Gastroesophageal sphincter (tissue), 3 donors: ENCODE data around the gene RXYLT1.

Experiments used
- POLR2A ChIP-seq, 2 donors: fragments of 450-650 bp; IDR thresholded peaks; one replicate each; pipeline ENCODE4 v1.6.1; 2017; ENCODE audit warnings: antibody characterized with exemption in 2 of 2, mild to moderate bottlenecking in 2 of 2, moderate library complexity in 1 of 2
- POLR2AphosphoS5 ChIP-seq: sonication (generic); formaldehyde crosslinking; IDR thresholded peaks from one replicate; pipeline ENCODE4 v1.6.1; 2017; ENCODE audit warnings: antibody characterized with exemption
- TF ChIP-seq, protein P1 (sequence below), 4 experiments: fragments of 200-600 bp in 2 of 4; fragments of 450-650 bp in 2 of 4; sonication (generic) in 1 of 4; IDR thresholded peaks; one replicate each; pipeline ENCODE4 v1.5.1; 2017 to 2019; ENCODE audit warnings: antibody characterized with exemption in 4 of 4, mild to moderate bottlenecking in 2 of 4, moderate library complexity in 2 of 4

DNA sequence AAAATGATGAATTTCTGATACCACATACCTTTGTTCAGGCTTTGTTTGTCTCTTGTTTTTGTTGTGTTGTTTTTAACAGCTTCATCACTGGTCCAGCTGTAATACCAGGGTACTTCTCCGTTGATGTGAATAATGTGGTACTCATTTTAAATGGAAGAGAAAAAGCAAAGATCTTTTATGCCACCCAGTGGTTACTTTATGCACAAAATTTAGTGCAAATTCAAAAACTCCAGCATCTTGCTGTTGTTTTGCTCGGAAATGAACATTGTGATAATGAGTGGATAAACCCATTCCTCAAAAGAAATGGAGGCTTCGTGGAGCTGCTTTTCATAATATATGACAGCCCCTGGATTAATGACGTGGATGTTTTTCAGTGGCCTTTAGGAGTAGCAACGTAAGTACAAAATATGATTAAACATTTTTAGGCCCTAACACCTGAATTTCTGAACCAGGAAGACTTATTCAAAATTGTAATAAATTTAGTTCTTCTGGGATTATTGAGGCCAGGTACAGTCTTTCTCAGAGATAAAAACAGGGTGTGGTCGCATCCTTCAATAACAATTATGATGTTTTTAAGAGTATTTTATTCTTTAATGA is 22.4 kb downstream of the RXYLT1 start:
- TF ChIP-seq, protein P1, sequence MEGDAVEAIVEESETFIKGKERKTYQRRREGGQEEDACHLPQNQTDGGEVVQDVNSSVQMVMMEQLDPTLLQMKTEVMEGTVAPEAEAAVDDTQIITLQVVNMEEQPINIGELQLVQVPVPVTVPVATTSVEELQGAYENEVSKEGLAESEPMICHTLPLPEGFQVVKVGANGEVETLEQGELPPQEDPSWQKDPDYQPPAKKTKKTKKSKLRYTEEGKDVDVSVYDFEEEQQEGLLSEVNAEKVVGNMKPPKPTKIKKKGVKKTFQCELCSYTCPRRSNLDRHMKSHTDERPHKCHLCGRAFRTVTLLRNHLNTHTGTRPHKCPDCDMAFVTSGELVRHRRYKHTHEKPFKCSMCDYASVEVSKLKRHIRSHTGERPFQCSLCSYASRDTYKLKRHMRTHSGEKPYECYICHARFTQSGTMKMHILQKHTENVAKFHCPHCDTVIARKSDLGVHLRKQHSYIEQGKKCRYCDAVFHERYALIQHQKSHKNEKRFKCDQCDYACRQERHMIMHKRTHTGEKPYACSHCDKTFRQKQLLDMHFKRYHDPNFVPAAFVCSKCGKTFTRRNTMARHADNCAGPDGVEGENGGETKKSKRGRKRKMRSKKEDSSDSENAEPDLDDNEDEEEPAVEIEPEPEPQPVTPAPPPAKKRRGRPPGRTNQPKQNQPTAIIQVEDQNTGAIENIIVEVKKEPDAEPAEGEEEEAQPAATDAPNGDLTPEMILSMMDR (IDR thresholded peaks at IDR 0.05), result peak; percentile 32 to 65 (median 44)
- TF ChIP-seq POLR2A (IDR thresholded peaks at IDR 0.05) (no peak), POLR2AphosphoS5 (no peak)
